GM12878 (cell line): ENCODE results near the gene GPC6. TPM values are rescaled to one million over a fixed set of nuclear protein-coding genes. Genes with fewer than 3 reads are reported as not detected.

ENCODE experiments used
- ATAC-seq: fragments of 200-7000 bp; cut with Tn5 transposase; 3 replicates; pipeline ENCODE4 v1.9.1; 2020; ENCODE audit warnings: mild to moderate bottlenecking, moderate library complexity
- BruUV-seq: library from RNA; stranded (reverse); fragments of 400-500 nt; replicated peaks from 2 replicates; lab custom pipeline; 2021; lab: Mats Ljungman, UMichigan
- CTCF ChIA-PET: fragments of 300-600 bp; sonication (Branson Sonifier 250); formaldehyde crosslinking; extraction: SDS; loops from one replicate; lab custom pipeline; 2021; ENCODE audit warnings: inconsistent platforms; lab: Yijun Ruan, JAX
- POLR2A ChIA-PET: fragments of 350-600 bp; formaldehyde crosslinking; extraction: SDS; loops from one replicate; lab custom pipeline; 2021; ENCODE audit warnings: inconsistent platforms; lab: Charles Lee
- RAD21 ChIA-PET: fragments of 300-600 bp; sonication (Branson Sonifier 250); formaldehyde crosslinking; loops from one replicate; lab custom pipeline; 2023; ENCODE audit warnings: antibody characterized with exemption; ENCODE audit not compliant: unreplicated experiment; lab: Charles Lee
- SMC1A ChIA-PET: fragments of 300-600 bp; sonication (Branson Sonifier 250); formaldehyde crosslinking; loops from one replicate; lab custom pipeline; 2023; ENCODE audit not compliant: unreplicated experiment, uncharacterized antibody; lab: Charles Lee
- DNase-seq: peaks from one replicate; pipeline ENCODE4 v3.0.0-alpha.2; 2011; ENCODE audit warnings: low read depth, low spot score
- FAIRE-seq: peaks from 3 replicates; lab custom pipeline; 2011; peaks lifted over from hg19 to GRCh38; lab: Jason Lieb, UNC
- H2AFZ ChIP-seq: 2 replicates; pipeline ENCODE4 v1.6.0; 2011; ENCODE audit warnings: low read depth, low read length, control low read depth; ENCODE audit not compliant: control insufficient read depth
- H3K27ac ChIP-seq: 2 replicates; pipeline ENCODE4 v1.5.1; 2011; ENCODE audit warnings: control low read depth; ENCODE audit not compliant: control insufficient read depth, insufficient read depth
- H3K27me3 ChIP-seq, 2 experiments: replicated peaks in 1 of 2; 2 replicates each; pipeline versions ENCODE4 v1.6.0 to v1.6.1; 2011; ENCODE audit warnings: low read length in 1 of 2; ENCODE audit not compliant: control insufficient read depth in 2 of 2, insufficient read depth in 2 of 2
- H3K36me3 ChIP-seq, 2 experiments: 2 replicates each; pipeline ENCODE4 v1.5.1; 2011; ENCODE audit warnings: low read length in 1 of 2; ENCODE audit not compliant: control insufficient read depth in 2 of 2, insufficient read depth in 2 of 2
- H3K4me1 ChIP-seq: 2 replicates; pipeline ENCODE4 v1.6.1; 2011; ENCODE audit warnings: mild to moderate bottlenecking, low read length, moderate library complexity, mixed read lengths; ENCODE audit not compliant: control insufficient read depth, insufficient read depth
- H3K4me2 ChIP-seq: 2 replicates; pipeline ENCODE4 v1.6.0; 2011; ENCODE audit warnings: control low read depth; ENCODE audit not compliant: control insufficient read depth, insufficient read depth
- H3K4me3 ChIP-seq: fragments of 200-600 bp; sonication (generic); 2 replicates; pipeline ENCODE4 v1.5.1; 2016
- H3K79me2 ChIP-seq: 2 replicates; pipeline ENCODE4 v1.6.0; 2011; ENCODE audit warnings: low read length; ENCODE audit not compliant: control insufficient read depth, insufficient read depth
- H3K9ac ChIP-seq: 2 replicates; pipeline ENCODE4 v1.8.0; 2011; ENCODE audit warnings: low read length, control low read depth, mixed read lengths; ENCODE audit not compliant: control insufficient read depth, insufficient read depth
- H3K9me3 ChIP-seq: replicated peaks from 3 replicates; pipeline ENCODE4 v1.5.1; 2011; ENCODE audit warnings: mild to moderate bottlenecking, low read length; ENCODE audit not compliant: control insufficient read depth, insufficient read depth
- H4K20me1 ChIP-seq: 2 replicates; pipeline ENCODE4 v1.6.0; 2011; ENCODE audit not compliant: control insufficient read depth, insufficient read depth
- CBX3 ChIP-seq: fragments of 200-600 bp; sonication (generic); IDR thresholded peaks from 2 replicates; pipeline ENCODE4 v1.6.1; 2016; ENCODE audit warnings: low read depth, borderline replicate concordance
- CBX5 ChIP-seq: sonication (generic); IDR thresholded peaks from 2 replicates; pipeline ENCODE4 v1.6.1; 2016; ENCODE audit warnings: low read depth, moderate library complexity, mild to moderate bottlenecking, inconsistent platforms
- CREB1 ChIP-seq: IDR thresholded peaks from 2 replicates; pipeline ENCODE4 v1.6.1; 2012; ENCODE audit warnings: low read depth, mild to moderate bottlenecking, inconsistent platforms
- IRF4 ChIP-seq: IDR thresholded peaks from 2 replicates; pipeline ENCODE4 v1.6.1; 2011; ENCODE audit warnings: low read depth, low read length
- KLF5 ChIP-seq: fragments of 450-650 bp; IDR thresholded peaks from 2 replicates; pipeline ENCODE4 v1.6.1; 2014; ENCODE audit warnings: mild to moderate bottlenecking; ENCODE audit not compliant: partially characterized antibody
- RAD21 ChIP-seq: IDR thresholded peaks from 2 replicates; pipeline ENCODE4 v1.6.1; 2011; ENCODE audit warnings: mild to moderate bottlenecking, low read depth, low read length, moderate library complexity; ENCODE audit not compliant: insufficient read depth
- YY1 ChIP-seq: IDR thresholded peaks from 2 replicates; pipeline ENCODE4 v1.6.1; 2011; ENCODE audit warnings: low read depth, mild to moderate bottlenecking, low read length
- ZNF24 ChIP-seq: fragments of 450-650 bp; IDR thresholded peaks from 2 replicates; pipeline ENCODE4 v1.6.1; 2017; ENCODE audit warnings: antibody characterized with exemption, mild to moderate bottlenecking
- WGBS: methylation state at CpG from one replicate; pipeline ENCODE4 v1.1.6; 2016; ENCODE audit warnings: low lambda C conversion rate; ENCODE audit not compliant: insufficient replicate concordance, insufficient coverage; ENCODE audit errors: missing lambda C conversion rate; 5-methylcytosine and 5-hydroxymethylcytosine counted together
- in situ Hi-C: fragments of 300-500 bp; cut with MboI; formaldehyde crosslinking; loops from 9 replicates; pipeline ENCODE4 v1.14.3; 2018; ENCODE audit warnings: mixed read lengths
- intact Hi-C: fragments of 100-400 bp; cut with micrococcal nuclease; formaldehyde crosslinking; loops from one replicate; pipeline ENCODE4 v1.14.2; 2022; ENCODE audit not compliant: unreplicated experiment
- polyA plus RNA-seq, 11 experiments: library from polyadenylated mRNA; depleted of rRNA in 4 of 11; unstranded in 6 of 11; stranded (reverse) in 5 of 11; fragments of >200 nt; fragmentation: Nextera tagmentation in 4 of 11; fragmentation: Illumina TruSeq in 1 of 11; extraction: Ambion mirVana in 4 of 11; extraction: Trizol in 1 of 11; gene quantifications; 1 replicate in 1 of 11; 2 replicates in 10 of 11; pipeline versions ENCODE4 v1.2.1 to v1.2.3, GENCODE V29; 2011 to 2016; ENCODE audit warnings: inconsistent platforms in 2 of 11, missing spikeins in 2 of 11, low read depth in 1 of 11
- total RNA-seq, 4 experiments: library from RNA; depleted of rRNA in 3 of 4; stranded (reverse); fragments of >200 nt in 3 of 4; fragmentation: Illumina TruSeq in 1 of 4; extraction: Trizol in 1 of 4; gene quantifications; 2 replicates each; pipeline versions ENCODE4 v1.2.1 to v1.2.3, GENCODE V29; 2013 to 2021

Gene GPC6
- total and polyA plus RNA-seq, 10 of the 15 experiments (the other 5 are each of a cell fraction or from before 2014, with no cell fraction given): 0.03 to 0.04 (median 0.03) TPM; not detected in 7

DNA sequence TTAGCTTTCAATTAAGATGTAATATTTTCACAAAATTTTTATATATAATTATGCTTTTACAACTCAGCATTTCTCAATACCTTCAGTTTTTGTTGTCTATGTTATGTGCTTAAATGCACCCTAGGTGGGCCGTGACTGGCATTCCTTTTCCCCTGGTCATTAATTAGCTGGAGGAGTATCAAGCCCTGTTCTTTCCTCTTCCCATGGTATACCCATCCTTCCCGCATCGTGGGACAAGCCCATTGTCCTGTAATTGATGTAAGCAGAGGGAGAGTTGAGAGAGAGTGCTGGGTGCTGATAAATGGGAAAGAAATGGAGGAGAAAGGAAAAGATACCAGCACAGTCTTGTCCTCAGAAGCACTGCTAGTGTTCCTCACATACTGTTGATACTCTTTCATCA, 591.7 kb downstream of the GPC6 start (continued):
- no peak for TF ChIP-seq RAD21
- TF ChIP-seq CREB1: no peak
- TF ChIP-seq, all 136 proteins: peak for 0

DNA sequence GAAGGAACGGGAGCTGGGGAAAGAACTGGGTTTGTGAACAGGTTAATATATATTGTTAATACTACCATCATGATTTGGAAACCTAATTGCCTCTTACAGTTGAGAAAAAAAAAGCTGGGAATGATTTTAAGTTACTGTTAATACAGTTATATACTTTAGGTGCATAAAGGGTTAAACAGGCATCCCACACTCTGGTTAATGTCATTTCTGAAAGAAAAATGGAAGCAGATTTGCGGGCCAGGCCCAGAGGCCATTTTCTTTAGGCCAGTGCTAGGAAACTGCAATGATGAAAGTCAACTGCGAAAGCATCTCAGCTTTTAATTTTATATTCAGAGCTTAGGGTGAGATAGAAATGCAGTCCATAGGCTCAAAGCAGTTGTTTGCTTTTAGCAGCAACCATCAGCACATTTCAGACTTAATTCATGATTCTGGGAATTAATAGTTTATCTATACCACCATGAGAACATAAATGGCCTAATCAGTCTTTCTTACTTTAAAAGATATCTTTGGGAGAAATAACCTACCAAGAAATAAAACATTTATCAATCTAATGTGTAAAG, 592.8 kb downstream of the GPC6 start:
- Histone ChIP-seq H3K4me3 (no peak overlapping the region), H3K4me1 (no peaks in the 10 kb centered on the region), H2AFZ (no peak overlapping the region), H3K79me2 (no peaks in the 10 kb centered on the region), H3K4me2 (no peak overlapping the region), H3K27me3 (no peaks in the 10 kb centered on the region), H3K9me3 (no peaks in the 10 kb centered on the region), H3K36me3 (no peaks in the 10 kb centered on the region), H4K20me1 (no peaks in the 10 kb centered on the region), H3K27ac (no peak overlapping the region), H3K9ac (no peak overlapping the region)
- ATAC-seq (no peak), DNase-seq (no peak), FAIRE-seq (no peak)
- TF ChIP-seq ZNF24 (no peak), KLF5 (no peak), YY1 (no peak), CBX5 (no peak), CBX3 (no peak), IRF4 (no peak)
- RAD21 ChIA-PET: no interaction called here
- 53% methylated on average over 3 of the region's 3 CpGs for WGBS
- CTCF ChIA-PET: no interaction called here
- intact Hi-C loops (no loop called here), in situ Hi-C loops (no loop called here)
- POLR2A ChIA-PET: no interaction called here
- SMC1A ChIA-PET: no interaction called here
- no TSS peak for BruUV-seq
